Activated CD8-positive, alpha-beta memory T cell treated with anti-CD3 and anti-CD28 coated beads for 24 hours (primary cell): ENCODE results near the gene KCTD8.
"Not testable (repeated sequence)": the region's sequence is repeated elsewhere in the genome, so short reads cannot be mapped to it uniquely, and the experiment has no call there.

Experiments used
- DNase-seq: peaks from one replicate; pipeline ENCODE4 v3.0.0-alpha.2; 2020

The KCTD8 gene

GRCh38 chr4:44320833-44321232, 127.8 kb downstream of the KCTD8 start:
- DNase-seq: no peak

DNA sequence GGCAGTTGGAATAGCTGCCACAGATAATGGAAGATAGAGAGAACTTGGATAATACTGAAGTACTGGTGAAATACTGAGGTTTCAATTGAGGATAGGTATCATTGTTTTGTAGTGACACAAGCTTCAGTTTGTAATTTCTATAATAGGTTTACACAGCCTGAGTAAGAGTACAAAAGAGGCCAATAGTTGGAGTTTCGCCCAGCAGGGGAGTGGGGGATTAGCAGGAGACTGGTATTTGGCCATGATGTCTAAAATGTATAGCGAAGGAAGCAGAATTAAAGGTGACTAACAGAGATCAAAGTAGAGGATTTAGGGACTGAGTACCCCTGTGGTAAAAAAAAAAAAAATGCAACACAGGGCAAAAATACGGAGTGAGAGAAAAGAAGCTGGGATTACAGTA, 129.5 kb downstream of the KCTD8 start:
- DNase-seq: no peak

- no peak for DNase-seq
Measured at GRCh38 chr4:44313702-44314101, 134.9 kb downstream of the KCTD8 start.

GRCh38 chr4:44287505-44287904, 161.1 kb downstream of the KCTD8 start:
- no peak for DNase-seq

DNA sequence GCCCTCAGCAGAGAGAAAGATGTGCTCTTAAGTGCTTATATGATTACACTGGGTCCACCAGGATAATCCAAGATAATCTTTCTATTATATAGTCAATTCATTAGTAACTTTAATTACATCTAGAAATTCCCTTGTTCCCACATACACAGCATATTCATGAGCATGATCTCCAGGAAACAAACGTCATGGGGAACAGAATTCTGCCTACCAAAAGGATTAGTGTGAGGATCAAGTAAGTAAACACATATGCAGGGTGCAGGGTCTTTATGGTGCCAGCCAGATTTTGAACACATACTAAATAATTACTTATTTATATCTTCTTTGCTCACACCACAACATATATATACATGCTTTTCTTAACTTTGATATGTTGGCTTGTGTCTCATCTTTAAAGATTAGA, 169.1 kb downstream of the KCTD8 start:
- DNase-seq: no peak

GRCh38 chr4:44279066-44279465, 169.5 kb downstream of the KCTD8 start:
- DNase-seq: no peak

- no peak for DNase-seq
Measured at GRCh38 chr4:44257461-44257860, 191.1 kb downstream of the KCTD8 start.

GRCh38 chr4:44256414-44256813, 192.2 kb downstream of the KCTD8 start:
- DNase-seq: no peak

DNA sequence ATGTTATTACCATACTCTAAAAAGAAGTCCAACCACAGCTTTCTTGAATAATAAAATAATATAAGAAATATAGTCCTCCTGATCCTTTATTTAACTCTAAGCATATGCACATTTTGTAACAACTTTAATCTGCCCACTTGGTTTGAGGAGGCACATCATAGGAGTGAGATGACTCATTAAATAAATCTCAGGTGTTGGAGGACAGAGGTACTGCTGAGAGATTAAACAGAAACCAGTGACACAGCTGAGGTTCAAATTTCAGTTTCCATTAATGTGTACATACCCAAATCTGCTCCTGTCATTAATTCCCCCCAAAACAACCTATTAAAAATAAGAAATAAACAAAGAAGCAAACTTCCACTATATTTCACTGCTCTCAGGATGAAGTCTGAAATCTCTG, 211.0 kb downstream of the KCTD8 start:
- no peak for DNase-seq

- no peak for DNase-seq
Measured at GRCh38 chr4:44235897-44236296, 212.7 kb downstream of the KCTD8 start.

DNA sequence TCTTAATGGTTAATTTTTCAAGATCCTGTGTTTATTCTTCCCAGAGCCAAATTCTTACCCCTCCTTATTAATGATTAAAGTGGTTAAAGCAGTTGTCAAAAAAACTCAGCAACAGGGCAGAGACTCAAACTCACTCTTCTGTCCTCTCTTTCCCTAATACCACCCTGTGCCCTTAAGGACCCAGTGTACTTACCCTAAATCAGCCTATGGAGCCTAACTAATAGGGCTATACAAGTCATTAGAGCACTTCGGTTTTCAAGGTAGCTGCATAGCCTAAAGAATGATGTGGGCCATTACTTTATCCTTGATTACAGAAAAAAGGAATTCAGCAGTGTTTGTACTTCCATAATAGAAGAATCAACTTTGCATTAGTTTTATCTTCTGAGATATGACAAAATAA, 216.3 kb downstream of the KCTD8 start:
- no peak for DNase-seq

GRCh38 chr4:44231006-44231405, 217.6 kb downstream of the KCTD8 start:
- no peak for DNase-seq

DNA sequence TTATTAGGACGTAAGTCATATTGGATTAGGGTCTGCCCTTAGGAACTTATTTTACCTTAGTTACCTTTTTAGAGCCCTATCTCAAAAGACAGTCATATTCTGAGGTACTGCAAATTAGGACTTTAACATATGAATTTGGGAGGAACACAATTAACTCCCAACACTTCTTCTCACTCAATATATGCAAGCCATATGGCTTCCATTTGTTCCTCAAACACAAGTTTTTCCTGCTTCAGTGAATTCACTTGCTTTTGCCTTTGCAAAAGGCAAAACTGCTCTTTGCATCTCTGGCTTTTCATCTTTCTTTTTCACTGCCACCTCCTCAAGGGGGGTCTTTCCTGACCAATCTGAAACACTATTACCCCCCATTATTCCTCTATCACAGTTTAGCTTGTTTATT, 220.3 kb downstream of the KCTD8 start:
- no peak for DNase-seq

DNA sequence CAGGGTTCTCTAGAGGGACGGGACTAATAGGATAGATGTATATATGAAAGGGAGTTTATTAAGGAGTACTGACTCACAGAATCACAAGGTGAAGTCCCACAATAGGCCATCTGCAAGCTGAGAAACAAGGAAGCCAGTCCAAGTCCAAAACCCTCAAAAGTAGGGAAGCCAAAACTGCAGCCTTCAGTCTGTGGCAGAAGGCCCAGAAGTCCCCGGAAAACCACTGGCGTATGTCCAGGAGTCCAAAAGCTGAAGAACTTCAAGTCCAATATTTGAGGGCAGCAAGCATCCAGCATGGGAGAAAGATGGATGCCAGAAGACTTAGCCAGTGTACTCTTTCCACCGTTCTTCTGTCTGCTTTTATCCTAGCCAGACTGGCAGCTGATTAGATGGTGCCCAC, 227.2 kb downstream of the KCTD8 start:
- no peak for DNase-seq

DNA sequence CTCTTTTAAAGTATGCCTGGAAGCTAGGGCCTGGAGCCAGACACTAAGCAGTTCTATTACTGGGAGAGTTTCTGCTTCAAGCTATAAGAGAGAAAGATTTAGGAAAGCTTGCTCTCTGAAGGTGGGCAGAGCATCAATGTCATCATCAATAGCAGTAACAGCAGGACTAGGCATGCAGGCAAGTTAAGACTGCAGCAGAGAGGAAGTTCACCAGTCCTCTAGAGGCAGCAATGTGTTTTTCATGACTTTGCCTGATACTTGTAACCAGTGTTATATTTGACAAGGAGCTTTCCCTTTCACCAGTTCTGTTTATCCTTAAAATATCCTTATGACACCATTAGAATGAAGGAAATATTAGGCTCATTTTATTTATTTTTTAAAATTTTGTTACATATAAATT, 237.9 kb downstream of the KCTD8 start:
- DNase-seq: no peak

DNA sequence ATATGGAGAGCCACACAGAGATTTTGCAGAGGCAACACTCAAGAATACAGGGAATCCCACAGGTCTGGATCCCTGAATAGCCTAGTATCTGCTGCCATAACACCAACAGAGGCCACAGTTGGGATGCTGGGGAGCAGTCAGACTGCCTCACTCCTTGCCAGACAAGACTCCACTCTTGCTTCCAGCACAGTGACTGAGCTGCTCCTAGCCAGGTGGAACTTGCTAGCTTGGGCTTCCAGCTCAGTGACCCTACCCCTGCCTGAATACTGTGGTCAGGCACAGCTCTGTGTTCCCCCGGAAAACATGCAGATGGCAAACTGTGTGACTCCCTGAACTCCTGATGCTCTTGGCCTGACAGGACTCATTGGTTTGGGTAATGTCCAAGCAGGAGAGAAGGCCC, 251.8 kb downstream of the KCTD8 start:
- DNase-seq: no peak

GRCh38 chr4:44194365-44194764, 254.2 kb downstream of the KCTD8 start:
- no peak for DNase-seq

- DNase-seq: no peak
Measured at GRCh38 chr4:44186850-44187246, 261.8 kb downstream of the KCTD8 start.

DNA sequence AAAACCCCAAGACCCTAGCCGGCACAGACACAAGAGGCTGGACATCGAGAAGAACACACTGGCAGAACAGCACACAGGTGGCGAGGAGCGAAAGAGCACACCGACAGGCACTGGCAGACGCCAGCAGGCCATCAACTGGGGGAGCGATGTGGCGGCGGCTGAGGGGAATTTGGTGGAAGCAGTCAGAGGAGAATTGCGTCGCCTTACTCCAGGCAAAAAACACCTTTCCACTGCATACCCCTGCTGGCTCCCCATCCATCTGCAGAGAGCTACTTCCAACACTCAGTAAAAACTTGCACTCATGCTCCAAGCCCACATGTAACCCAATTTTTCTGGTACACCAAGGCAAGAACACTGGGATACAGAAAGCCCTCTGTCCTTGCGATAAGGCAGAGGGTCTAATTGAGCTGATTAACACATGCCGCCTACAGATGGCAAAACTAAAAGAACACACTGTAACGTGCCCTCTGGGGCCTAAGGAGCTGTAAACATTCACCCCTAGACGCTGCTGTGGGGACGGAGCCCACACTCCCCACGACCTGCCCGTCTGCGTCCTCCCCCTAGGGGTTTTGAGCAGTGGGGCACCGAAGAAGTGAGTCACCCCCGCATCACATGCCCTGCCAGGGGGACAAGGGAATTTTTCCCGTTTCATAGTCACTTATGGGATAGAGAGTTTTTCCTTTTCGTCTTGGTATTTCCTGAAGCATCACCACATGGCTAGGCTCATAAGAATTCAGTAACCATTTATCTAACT, 262.3 kb downstream of the KCTD8 start:
- no peak for DNase-seq

DNA sequence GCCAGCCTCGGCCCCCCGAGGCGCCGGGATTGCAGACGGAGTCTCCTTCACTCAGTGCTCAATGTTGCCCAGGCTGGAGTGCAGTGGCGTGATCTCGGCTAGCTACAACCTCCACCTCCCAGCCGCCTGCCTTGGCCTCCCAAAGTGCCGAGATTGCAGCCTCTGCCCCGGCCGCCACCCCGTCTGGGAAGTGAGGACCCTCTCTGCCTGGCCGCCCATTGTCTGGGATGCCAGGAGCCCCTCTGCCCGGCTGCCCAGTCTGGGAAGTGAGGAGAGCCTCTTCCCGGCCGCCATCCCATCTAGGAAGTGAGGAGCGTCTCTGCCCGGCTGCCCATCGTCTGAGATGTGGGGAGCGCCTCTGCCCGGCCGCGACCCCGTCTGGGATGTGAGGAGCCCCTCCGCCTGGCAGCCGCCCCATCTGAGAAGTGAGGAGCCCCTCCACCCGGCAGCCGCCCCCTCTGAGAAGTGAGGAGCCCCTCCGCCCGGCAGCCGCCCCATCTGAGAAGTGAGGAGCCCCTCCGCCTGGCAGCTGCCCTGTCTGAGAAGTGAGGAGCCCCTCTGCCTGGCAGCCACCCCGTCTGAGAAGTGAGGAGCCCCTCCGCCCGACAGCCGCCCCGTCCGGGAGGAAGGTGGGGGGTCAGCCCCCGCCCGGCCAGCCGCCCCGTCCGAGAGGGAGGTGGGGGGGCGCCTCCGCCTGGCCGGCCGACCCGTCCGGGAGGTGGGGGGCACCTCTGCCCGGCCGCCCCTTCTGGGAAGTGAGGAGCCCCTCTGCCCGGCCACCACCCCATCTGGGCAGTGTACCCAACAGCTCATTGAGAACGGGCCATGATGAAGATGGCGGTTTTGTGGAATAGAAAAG, 266.9 kb downstream of the KCTD8 start:
- not testable (repeated sequence) for DNase-seq

DNA sequence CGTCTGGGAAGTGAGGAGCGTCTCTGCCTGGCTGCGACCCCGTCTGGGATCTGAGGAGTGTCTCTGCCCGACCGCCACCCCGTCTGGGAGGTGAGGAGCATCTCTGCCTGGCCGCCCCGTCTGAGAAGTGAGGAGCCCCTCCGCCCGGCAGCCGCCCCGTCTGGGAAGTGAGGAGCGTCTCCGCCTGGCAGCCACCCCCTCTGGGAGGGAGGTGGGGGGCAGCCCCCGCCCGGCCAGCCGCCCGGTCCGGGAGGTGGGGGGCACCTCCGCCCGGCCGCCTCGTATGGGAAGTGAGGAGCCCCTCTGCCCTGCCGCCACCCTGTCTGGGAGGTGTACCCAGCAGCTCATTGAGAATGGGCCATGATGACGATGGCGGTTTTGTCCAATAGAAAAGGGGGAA, 280.8 kb downstream of the KCTD8 start:
- DNase-seq: not testable (repeated sequence)

DNA sequence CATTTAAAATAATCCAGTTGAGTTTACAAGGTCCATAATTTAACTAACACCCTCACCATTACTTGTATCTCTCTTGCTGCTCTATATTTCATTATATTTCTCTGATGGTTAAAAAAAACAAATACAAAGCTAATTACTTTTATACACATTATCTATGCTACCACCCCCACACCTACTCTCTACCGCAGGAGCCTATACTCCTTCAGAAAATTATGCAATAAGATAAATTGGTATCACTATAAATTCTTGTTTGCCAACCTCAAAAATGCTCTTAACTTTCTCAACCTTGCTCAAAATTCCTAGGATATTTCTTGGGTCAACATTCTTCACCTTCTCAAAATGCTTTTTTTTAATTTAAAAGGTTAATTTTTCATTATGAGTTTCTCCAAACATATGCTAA, 282.7 kb downstream of the KCTD8 start:
- DNase-seq: no peak

- no peak for DNase-seq
Measured at GRCh38 chr4:44162538-44163270, 285.9 kb downstream of the KCTD8 start.

- no peak for DNase-seq
Measured at GRCh38 chr4:44161756-44162155, 286.9 kb downstream of the KCTD8 start.
